Effector memory CD4-positive, alpha-beta T cell (primary cell): Measurements from ENCODE around the gene WNT5B.
"Not testable (repeated sequence)": the region's sequence is repeated elsewhere in the genome, so short reads cannot be mapped to it uniquely, and the experiment has no call there.

Experiments used
- DNase-seq, 3 donors: peaks; one replicate each; pipeline ENCODE4 v3.0.0-alpha.2; 2020
- H3K27ac ChIP-seq: 2 replicates; pipeline ENCODE4 v1.7.0; 2013; ENCODE audit warnings: mild to moderate bottlenecking, low read length, moderate library complexity; ENCODE audit not compliant: insufficient read depth, poor library complexity, severe bottlenecking
- H3K27me3 ChIP-seq: replicated peaks from 2 replicates; pipeline ENCODE4 v1.7.0; 2013; ENCODE audit warnings: mild to moderate bottlenecking, low read length; ENCODE audit not compliant: insufficient read depth, control insufficient read depth, poor library complexity, severe bottlenecking
- H3K36me3 ChIP-seq: 2 replicates; pipeline ENCODE4 v1.7.0; 2013; ENCODE audit warnings: mild to moderate bottlenecking, low read length, moderate library complexity; ENCODE audit not compliant: control insufficient read depth, insufficient read depth
- H3K4me1 ChIP-seq: 2 replicates; pipeline ENCODE4 v1.7.0; 2013; ENCODE audit warnings: low read length, mild to moderate bottlenecking; ENCODE audit not compliant: control insufficient read depth, insufficient read depth, poor library complexity, severe bottlenecking
- H3K4me3 ChIP-seq: 2 replicates; pipeline ENCODE4 v1.7.0; 2013; ENCODE audit warnings: low read length, low read depth, mild to moderate bottlenecking; ENCODE audit not compliant: insufficient read depth, poor library complexity, severe bottlenecking
- H3K9me3 ChIP-seq: 2 replicates; pipeline ENCODE4 v1.7.0; 2013; ENCODE audit warnings: mild to moderate bottlenecking, low read length, moderate library complexity; ENCODE audit not compliant: control insufficient read depth

The WNT5B gene

DNA sequence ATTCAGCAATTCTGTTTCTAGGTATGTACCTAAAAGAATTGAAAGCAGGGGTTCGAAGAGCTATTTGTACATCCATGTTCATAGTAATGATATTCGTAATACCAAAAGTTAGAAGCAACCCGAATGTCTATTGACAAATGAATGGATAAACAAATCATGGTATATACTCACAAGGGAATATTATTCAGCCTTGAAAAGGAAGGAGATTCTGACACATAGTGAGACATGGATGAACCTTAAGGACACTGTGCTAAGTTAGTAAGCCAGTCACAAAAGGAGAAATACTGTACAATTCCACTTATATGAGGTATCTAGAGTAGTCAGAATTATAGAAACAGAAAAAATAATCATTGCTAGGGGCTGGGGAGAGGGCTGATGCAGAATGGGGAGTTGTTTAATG lies 30.3 kb upstream of the WNT5B start:
- no peak for DNase-seq
- H3K27ac ChIP-seq = no peak overlapping the region
- no peaks in the 10 kb centered on the region for H3K9me3 ChIP-seq
- no peak overlapping the region for H3K4me3 ChIP-seq
- H3K27me3 ChIP-seq = no peaks in the 10 kb centered on the region
- no peaks in the 10 kb centered on the region for H3K36me3 ChIP-seq
- peaks cover 15% of the 10 kb centered on the region for H3K4me1 ChIP-seq

GRCh38 chr12:1602706-1603105 lies 26.3 kb upstream of the WNT5B start:
- peaks cover 11% of the 10 kb centered on the region for H3K4me1 ChIP-seq
- not testable (repeated sequence) for DNase-seq, H3K27me3 ChIP-seq, H3K4me3 ChIP-seq, H3K9me3 ChIP-seq, H3K36me3 ChIP-seq
- peak overlapping the region; percentile 72 for H3K27ac ChIP-seq

DNA sequence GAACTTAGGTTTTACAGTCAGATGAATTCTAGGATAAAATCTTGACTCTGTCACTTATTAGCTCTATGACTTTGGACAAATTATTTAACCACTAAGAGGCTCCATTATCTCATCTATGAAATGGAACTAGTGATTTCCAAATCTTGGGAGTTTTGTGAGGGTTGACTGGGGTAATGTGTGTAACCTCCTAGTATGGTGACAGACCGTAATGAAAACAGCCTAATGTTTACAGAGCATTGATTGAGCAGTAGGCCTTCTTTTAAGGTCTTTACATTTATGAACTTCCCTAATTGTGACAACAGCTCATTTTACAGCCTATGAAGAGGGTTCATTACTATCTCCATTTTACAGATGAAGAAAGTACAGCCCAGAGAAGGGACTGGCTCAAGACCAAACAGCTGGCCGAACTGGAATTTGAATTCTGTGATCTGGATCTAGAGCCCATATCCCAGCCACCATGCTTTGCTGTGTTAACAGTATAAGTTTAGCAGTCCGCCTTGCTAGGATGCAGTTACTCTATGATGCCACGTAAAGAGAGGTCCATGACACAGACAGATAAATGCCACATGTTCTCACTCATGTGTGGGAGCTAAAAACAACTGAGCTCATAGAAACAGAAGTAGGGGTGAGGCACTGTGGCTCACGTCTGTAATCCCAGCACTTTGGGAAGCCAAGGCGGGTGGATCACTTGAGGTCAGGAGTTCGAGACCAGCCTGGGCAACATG lies 25.6 kb upstream of the WNT5B start:
- Histone ChIP-seq H3K4me1 (peaks cover 11% of the 10 kb centered on the region), H3K9me3 (no peaks in the 10 kb centered on the region), H3K36me3 (no peaks in the 10 kb centered on the region), H3K27ac (no peak overlapping the region), H3K4me3 (no peak overlapping the region), H3K27me3 (no peaks in the 10 kb centered on the region)
- DNase-seq = no peak

GRCh38 chr12:1604464-1604863 lies 24.6 kb upstream of the WNT5B start:
- no peak for DNase-seq
- Histone ChIP-seq H3K36me3 (no peaks in the 10 kb centered on the region), H3K4me1 (peaks cover 11% of the 10 kb centered on the region), H3K27me3 (no peaks in the 10 kb centered on the region), H3K4me3 (no peak overlapping the region), H3K27ac (no peak overlapping the region), H3K9me3 (no peaks in the 10 kb centered on the region)

GRCh38 chr12:1605129-1606020 lies 23.7 kb upstream of the WNT5B start:
- no peaks in the 10 kb centered on the region for H3K27me3 ChIP-seq
- H3K27ac ChIP-seq = no peak overlapping the region
- no peaks in the 10 kb centered on the region for H3K9me3 ChIP-seq
- DNase-seq = peak; percentile 25 to 45 (median 26)
- no peaks in the 10 kb centered on the region for H3K36me3 ChIP-seq
- H3K4me3 ChIP-seq = peak overlapping the region; percentile 39
- peaks cover 11% of the 10 kb centered on the region for H3K4me1 ChIP-seq

DNA sequence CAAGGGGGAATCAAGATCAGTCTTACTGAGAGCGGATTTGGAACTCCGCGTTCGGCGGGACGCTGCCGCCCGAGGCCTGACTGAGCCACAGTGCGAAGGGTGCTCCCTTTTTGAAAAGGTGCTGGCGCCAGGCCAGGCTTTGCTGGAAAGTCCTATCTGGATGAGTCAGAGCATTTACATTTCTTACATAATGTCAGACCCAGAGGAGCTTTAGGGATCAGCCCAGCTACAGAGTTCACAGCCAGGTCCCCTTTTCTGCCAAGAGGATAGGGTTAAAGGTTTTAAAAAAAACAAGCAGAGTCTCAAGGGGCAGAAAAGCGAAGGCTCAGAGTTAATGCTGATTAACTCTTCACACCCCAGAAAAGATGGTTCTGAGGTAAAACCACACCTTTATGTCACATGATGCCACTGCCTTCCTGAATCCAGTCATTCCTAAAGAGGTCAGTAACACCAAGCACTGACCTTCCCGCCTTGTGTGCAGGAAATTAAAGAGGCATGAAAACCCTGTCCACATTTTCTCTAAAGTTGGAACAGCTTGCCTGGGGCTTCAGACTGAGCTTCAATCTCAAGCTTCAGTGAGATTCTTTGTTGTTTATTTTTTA lies 22.9 kb upstream of the WNT5B start:
- Histone ChIP-seq H3K36me3 (no peaks in the 10 kb centered on the region), H3K4me3 (peak overlapping the region; percentile 39), H3K27ac (no peak overlapping the region), H3K27me3 (no peaks in the 10 kb centered on the region), H3K4me1 (peaks cover 10% of the 10 kb centered on the region), H3K9me3 (no peaks in the 10 kb centered on the region)
- peak; percentile 23 to 40 (median 36) for DNase-seq

- Histone ChIP-seq H3K4me3 (no peak overlapping the region), H3K9me3 (no peaks in the 10 kb centered on the region), H3K36me3 (no peaks in the 10 kb centered on the region), H3K4me1 (peaks cover 5% of the 10 kb centered on the region), H3K27me3 (no peaks in the 10 kb centered on the region), H3K27ac (no peak overlapping the region)
- DNase-seq = no peak
Observed at GRCh38 chr12:1607940-1608712, 20.9 kb upstream of the WNT5B start.

- no peak for DNase-seq
- no peaks in the 10 kb centered on the region for H3K36me3 ChIP-seq
- no peak overlapping the region for H3K4me3 ChIP-seq
- peaks cover 5% of the 10 kb centered on the region for H3K4me1 ChIP-seq
- H3K27ac ChIP-seq = no peak overlapping the region
- H3K9me3 ChIP-seq = no peaks in the 10 kb centered on the region
- no peaks in the 10 kb centered on the region for H3K27me3 ChIP-seq
Observed at GRCh38 chr12:1608713-1609119, 20.3 kb upstream of the WNT5B start.

- no peak overlapping the region for H3K4me3 ChIP-seq
- H3K4me1 ChIP-seq = peaks cover 3% of the 10 kb centered on the region
- no peak for DNase-seq
- H3K27ac ChIP-seq = no peak overlapping the region
- no peaks in the 10 kb centered on the region for H3K9me3 ChIP-seq
- no peaks in the 10 kb centered on the region for H3K36me3 ChIP-seq
- H3K27me3 ChIP-seq = no peaks in the 10 kb centered on the region
Observed at GRCh38 chr12:1610072-1610643, 18.9 kb upstream of the WNT5B start.
